ENCODE measurements around the gene KRT23. TPM values are rescaled to one million over a fixed set of nuclear protein-coding genes. Genes with fewer than 3 reads are reported as not detected.
A peak's percentile ranks its signal among the peaks of the same experiment; 100 is the strongest.

KRT23 gene
- total and polyA plus RNA-seq, 9 of the 15 experiments (the other 6 are each of a cell fraction or from before 2014, with no cell fraction given), result not detected

- no peak for TF ChIP-seq IRF9 (tag; IDR thresholded peaks at IDR 0.05)
- TF ChIP-seq ZNF316 (IDR thresholded peaks at IDR 0.05), result no peak
- TF ChIP-seq ASH1L (IDR thresholded peaks at IDR 0.05; ENCODE audit: borderline replicate concordance, low read depth, partially characterized antibody), result no peak
- TF ChIP-seq GTF2A2 (tag; IDR thresholded peaks at IDR 0.05), result no peak
- TF ChIP-seq E2F1 (CRISPR knock-in tag; IDR thresholded peaks at IDR 0.05), result no peak
- TF ChIP-seq SMAD4 (CRISPR knock-in tag; conservative IDR thresholded peaks at IDR 0.05), result no peak
- TF ChIP-seq DIDO1 (tag; IDR thresholded peaks at IDR 0.05; ENCODE audit: low read depth), result no peak
- no peak for TF ChIP-seq MIER1 (IDR thresholded peaks at IDR 0.05; ENCODE audit: low read depth)
- TF ChIP-seq COPS2 (conservative IDR thresholded peaks at IDR 0.05), result no peak
- TF ChIP-seq ZNF766 (CRISPR knock-in tag; conservative IDR thresholded peaks at IDR 0.05), result no peak
- TF ChIP-seq NR2C2 (CRISPR knock-in tag; IDR thresholded peaks at IDR 0.05), result no peak
- no peak for TF ChIP-seq NR2C2 (tag; IDR thresholded peaks at IDR 0.05)
- no peak for TF ChIP-seq HNRNPH1 (optimal IDR thresholded peaks at IDR 0.05; ENCODE audit: low read depth, low read length)
- no peak for TF ChIP-seq ZBTB2 (IDR thresholded peaks at IDR 0.05)
- no peak for TF ChIP-seq NKRF (IDR thresholded peaks at IDR 0.05; ENCODE audit: borderline replicate concordance)
- no peak for TF ChIP-seq CLOCK (CRISPR knock-in tag; IDR thresholded peaks at IDR 0.05; ENCODE audit: borderline replicate concordance)
- TF ChIP-seq HDAC1 (IDR thresholded peaks at IDR 0.05), result no peak
- no peak for TF ChIP-seq HNRNPK (IDR thresholded peaks at IDR 0.05; ENCODE audit: low read depth, low read length, poor library complexity, severe bottlenecking)
- TF ChIP-seq ZNF274 (IDR thresholded peaks at IDR 0.05; ENCODE audit: borderline replicate concordance, low read depth, low read length), result no peak
- no peak for TF ChIP-seq ZBED1 (IDR thresholded peaks at IDR 0.05)
- TF ChIP-seq MECOM (CRISPR knock-in tag; IDR thresholded peaks at IDR 0.05), result no peak
- peak; percentile 92 for TF ChIP-seq FOSL1 (tag; conservative IDR thresholded peaks at IDR 0.05)
- no peak for TF ChIP-seq ZNF76 (CRISPR knock-in tag; IDR thresholded peaks at IDR 0.05; ENCODE audit: borderline replicate concordance)
These were observed 28.1 kb downstream of the KRT23 start (continued) for GRCh38 chr17:40909351-40909750.

All from K562 (cell line).